HEK293 (cell line): ENCODE data around the gene BOD1.

ENCODE experiments used
- BCL11A ChIP-seq: fragments of 450-650 bp; formaldehyde crosslinking; IDR thresholded peaks from 2 replicates; pipeline ENCODE4 v1.5.1; 2016; ENCODE audit warnings: low read depth, missing biosample characterization, missing genetic modification characterization
- GFI1B ChIP-seq: fragments of 450-650 bp; formaldehyde crosslinking; IDR thresholded peaks from 2 replicates; pipeline ENCODE4 v1.5.1; 2016; ENCODE audit warnings: missing biosample characterization, missing genetic modification characterization
- ZNF639 ChIP-seq: fragments of 450-650 bp; formaldehyde crosslinking; IDR thresholded peaks from 2 replicates; pipeline ENCODE4 v1.5.1; 2016; ENCODE audit warnings: missing biosample characterization, missing genetic modification characterization
- TF ChIP-seq, protein P1 (sequence below): fragments of 450-650 bp; formaldehyde crosslinking; IDR thresholded peaks from 2 replicates; pipeline ENCODE4; 2016; ENCODE audit warnings: missing biosample characterization, missing genetic modification characterization
- TF ChIP-seq, protein P2 (sequence below): fragments of 450-650 bp; formaldehyde crosslinking; IDR thresholded peaks from 2 replicates; pipeline ENCODE4 v1.5.1; 2016; ENCODE audit warnings: missing biosample characterization, missing genetic modification characterization
- TF ChIP-seq, protein P3 (sequence below): fragments of 450-650 bp; formaldehyde crosslinking; IDR thresholded peaks from 2 replicates; pipeline ENCODE4 v1.5.1; 2016; ENCODE audit warnings: missing biosample characterization, missing genetic modification characterization

GRCh38 chr5:173627860-173628392 lies 11.5 kb upstream of the BOD1 start:
- no peak for TF ChIP-seq BCL11A (tag by site-specific recombination)
- TF ChIP-seq, protein P1, sequence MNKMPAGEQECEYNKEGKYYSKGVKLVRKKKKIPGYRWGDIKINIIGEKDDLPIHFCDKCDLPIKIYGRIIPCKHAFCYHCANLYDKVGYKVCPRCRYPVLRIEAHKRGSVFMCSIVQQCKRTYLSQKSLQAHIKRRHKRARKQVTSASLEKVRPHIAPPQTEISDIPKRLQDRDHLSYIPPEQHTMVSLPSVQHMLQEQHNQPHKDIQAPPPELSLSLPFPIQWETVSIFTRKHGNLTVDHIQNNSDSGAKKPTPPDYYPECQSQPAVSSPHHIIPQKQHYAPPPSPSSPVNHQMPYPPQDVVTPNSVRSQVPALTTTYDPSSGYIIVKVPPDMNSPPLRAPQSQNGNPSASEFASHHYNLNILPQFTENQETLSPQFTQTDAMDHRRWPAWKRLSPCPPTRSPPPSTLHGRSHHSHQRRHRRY (tag by site-specific recombination) = no peak
- TF ChIP-seq, protein P2, sequence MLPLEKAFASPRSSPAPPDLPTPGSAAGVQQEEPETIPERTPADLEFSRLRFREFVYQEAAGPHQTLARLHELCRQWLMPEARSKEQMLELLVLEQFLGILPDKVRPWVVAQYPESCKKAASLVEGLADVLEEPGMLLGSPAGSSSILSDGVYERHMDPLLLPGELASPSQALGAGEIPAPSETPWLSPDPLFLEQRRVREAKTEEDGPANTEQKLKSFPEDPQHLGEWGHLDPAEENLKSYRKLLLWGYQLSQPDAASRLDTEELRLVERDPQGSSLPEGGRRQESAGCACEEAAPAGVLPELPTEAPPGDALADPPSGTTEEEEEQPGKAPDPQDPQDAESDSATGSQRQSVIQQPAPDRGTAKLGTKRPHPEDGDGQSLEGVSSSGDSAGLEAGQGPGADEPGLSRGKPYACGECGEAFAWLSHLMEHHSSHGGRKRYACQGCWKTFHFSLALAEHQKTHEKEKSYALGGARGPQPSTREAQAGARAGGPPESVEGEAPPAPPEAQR = no peak
- TF ChIP-seq GFI1B (tag by site-specific recombination) = no peak
- no peak for TF ChIP-seq ZNF639
- TF ChIP-seq, protein P3, sequence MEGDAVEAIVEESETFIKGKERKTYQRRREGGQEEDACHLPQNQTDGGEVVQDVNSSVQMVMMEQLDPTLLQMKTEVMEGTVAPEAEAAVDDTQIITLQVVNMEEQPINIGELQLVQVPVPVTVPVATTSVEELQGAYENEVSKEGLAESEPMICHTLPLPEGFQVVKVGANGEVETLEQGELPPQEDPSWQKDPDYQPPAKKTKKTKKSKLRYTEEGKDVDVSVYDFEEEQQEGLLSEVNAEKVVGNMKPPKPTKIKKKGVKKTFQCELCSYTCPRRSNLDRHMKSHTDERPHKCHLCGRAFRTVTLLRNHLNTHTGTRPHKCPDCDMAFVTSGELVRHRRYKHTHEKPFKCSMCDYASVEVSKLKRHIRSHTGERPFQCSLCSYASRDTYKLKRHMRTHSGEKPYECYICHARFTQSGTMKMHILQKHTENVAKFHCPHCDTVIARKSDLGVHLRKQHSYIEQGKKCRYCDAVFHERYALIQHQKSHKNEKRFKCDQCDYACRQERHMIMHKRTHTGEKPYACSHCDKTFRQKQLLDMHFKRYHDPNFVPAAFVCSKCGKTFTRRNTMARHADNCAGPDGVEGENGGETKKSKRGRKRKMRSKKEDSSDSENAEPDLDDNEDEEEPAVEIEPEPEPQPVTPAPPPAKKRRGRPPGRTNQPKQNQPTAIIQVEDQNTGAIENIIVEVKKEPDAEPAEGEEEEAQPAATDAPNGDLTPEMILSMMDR (tag by site-specific recombination) = no peak
